ENCODE data around the gene WDR91. TPM values are rescaled to one million over a fixed set of nuclear protein-coding genes. Genes with fewer than 3 reads are reported as not detected.

Gene WDR91
- total and polyA plus RNA-seq, 2 donors (not counting 1 experiment from before 2014, with no cell fraction given): 26.7 to 40.7 TPM

DNA sequence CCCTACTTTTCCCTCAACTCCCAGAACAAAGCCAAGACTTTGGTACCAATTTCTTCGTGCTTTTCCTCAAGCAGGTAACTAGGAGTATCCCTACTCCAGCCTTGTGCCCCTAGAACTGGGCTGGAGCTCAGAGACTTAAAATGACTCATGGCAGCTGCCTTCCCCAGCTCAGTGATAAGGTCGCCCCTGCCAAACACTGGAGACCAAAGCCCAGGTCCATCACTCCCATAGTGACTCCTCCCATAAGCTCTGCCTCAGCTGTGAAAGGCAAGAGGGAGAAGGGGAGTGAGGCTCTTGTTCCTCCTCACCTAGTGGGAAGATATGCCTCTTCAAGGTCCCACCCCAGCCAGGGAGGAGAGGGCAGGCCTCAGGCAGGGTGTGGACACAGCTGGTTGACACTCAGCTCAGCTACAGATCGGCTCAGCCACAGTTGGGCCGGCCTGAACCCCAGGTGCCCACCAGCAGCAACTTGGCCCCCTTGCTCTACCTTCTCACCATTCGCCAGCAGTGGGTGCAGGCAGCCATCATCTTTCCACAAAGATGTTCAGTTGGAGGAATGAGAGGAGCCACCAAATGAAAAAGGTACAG lies 27.0 kb downstream of the WDR91 start:
- intact Hi-C loops (cut with micrococcal nuclease): no loop called here
- peaks cover 21% of the 10 kb centered on the region for H3K4me1 Mint-ChIP-seq
- Histone ChIP-seq H3K9me3 (ENCODE audit: control extremely low read depth in 1 of 3, control insufficient read depth in 2 of 3, insufficient read depth in 1 of 3, low read length in 2 of 3) (peaks cover 1 to 36% (median 34%) of the 10 kb centered on the region in 3 donors), H2AFZ (ENCODE audit: insufficient read depth, low read depth, low read length, poor library complexity, severe bottlenecking) (no peak overlapping the region), H3K4me1 (ENCODE audit: control insufficient read depth in 2 of 2, insufficient read depth in 2 of 2, low read length in 2 of 2) (peaks cover 9 to 16% of the 10 kb centered on the region in 2 donors), H3K9ac (ENCODE audit: low read length) (no peak overlapping the region), H4K20me1 (ENCODE audit: control insufficient read depth, insufficient read depth, low read length, poor library complexity, severe bottlenecking) (no peaks in the 10 kb centered on the region), H3K36me3 (replicated peaks in 1 of 2; ENCODE audit: control extremely low read depth in 1 of 2, control insufficient read depth in 1 of 2, extremely low read depth in 1 of 2, insufficient read depth in 2 of 2, low read length in 1 of 2) (peaks cover 0 to 57% of the 10 kb centered on the region in 2 experiments), H3K79me2 (ENCODE audit: control insufficient read depth, insufficient read depth, low read length) (no peaks in the 10 kb centered on the region), H3K27me3 (replicated peaks in 1 of 4; ENCODE audit: control extremely low read depth in 1 of 4, control insufficient read depth in 3 of 4, insufficient read depth in 4 of 4, low read length in 3 of 4) (no peaks in the 10 kb centered on the region), H3K4me2 (replicated peaks; ENCODE audit: low read depth, low read length, poor library complexity, severe bottlenecking) (no peak overlapping the region), H3K27ac (ENCODE audit: low read length in 2 of 2) (no peak overlapping the region), H3K4me3 (ENCODE audit: control extremely low read depth in 1 of 5, extremely low read depth in 1 of 5, insufficient read depth in 1 of 5, low read depth in 2 of 5, low read length in 4 of 5) (no peak overlapping the region)
- no peak for TF ChIP-seq EZH2 (IDR thresholded peaks at IDR 0.05; ENCODE audit: borderline replicate concordance, insufficient read depth, low read depth, low read length, poor library complexity, severe bottlenecking)
- TF ChIP-seq, protein P1, sequence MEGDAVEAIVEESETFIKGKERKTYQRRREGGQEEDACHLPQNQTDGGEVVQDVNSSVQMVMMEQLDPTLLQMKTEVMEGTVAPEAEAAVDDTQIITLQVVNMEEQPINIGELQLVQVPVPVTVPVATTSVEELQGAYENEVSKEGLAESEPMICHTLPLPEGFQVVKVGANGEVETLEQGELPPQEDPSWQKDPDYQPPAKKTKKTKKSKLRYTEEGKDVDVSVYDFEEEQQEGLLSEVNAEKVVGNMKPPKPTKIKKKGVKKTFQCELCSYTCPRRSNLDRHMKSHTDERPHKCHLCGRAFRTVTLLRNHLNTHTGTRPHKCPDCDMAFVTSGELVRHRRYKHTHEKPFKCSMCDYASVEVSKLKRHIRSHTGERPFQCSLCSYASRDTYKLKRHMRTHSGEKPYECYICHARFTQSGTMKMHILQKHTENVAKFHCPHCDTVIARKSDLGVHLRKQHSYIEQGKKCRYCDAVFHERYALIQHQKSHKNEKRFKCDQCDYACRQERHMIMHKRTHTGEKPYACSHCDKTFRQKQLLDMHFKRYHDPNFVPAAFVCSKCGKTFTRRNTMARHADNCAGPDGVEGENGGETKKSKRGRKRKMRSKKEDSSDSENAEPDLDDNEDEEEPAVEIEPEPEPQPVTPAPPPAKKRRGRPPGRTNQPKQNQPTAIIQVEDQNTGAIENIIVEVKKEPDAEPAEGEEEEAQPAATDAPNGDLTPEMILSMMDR (IDR thresholded peaks at IDR 0.05): no peak
- CTCF ChIA-PET: no interaction called here
- peaks cover 17% of the 10 kb centered on the region for H3K9me3 Mint-ChIP-seq (ENCODE audit: insufficient read depth)
- no peak for ATAC-seq (ENCODE audit: low read depth)
- POLR2A ChIA-PET: no interaction called here
- DNase-seq: no peak
- no peak overlapping the region for H3K4me3 Mint-ChIP-seq
- no peak overlapping the region for H3K27ac Mint-ChIP-seq
- no peaks in the 10 kb centered on the region for H3K27me3 Mint-ChIP-seq
- 100% methylated on average over 3 of the region's 5 CpGs for WGBS (ENCODE audit: insufficient coverage)

DNA sequence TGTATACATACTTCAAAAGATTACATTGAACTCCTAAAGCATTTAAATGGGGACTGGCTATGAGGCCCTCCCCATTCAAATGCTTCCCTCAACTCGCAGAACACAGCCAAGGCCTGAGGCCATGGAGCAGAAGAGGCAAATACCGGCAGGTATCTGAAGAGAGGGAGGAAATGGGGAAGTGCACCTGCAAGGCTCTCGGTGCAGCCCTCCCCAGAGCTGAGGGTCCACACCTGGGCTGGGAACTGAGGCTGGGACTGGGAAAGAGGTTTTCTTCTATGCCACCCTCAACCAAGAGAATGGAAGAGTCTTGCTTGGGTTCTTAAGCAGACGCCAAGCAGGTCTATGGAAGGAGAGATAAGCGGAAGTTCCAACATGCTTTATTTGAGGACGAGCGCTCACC lies 27.8 kb downstream of the WDR91 start:
- POLR2A ChIA-PET: no interaction called here
- peaks cover 0 to 51% of the 10 kb centered on the region in 2 experiments for H3K36me3 ChIP-seq (replicated peaks in 1 of 2; ENCODE audit: control extremely low read depth in 1 of 2, control insufficient read depth in 1 of 2, extremely low read depth in 1 of 2, insufficient read depth in 2 of 2, low read length in 1 of 2)

More for the DNA sequence above, 27.8 kb downstream of the WDR91 start:
- H3K27me3 Mint-ChIP-seq: no peaks in the 10 kb centered on the region
- H3K27ac ChIP-seq (ENCODE audit: low read length in 2 of 2): no peak overlapping the region
- intact Hi-C loops (cut with micrococcal nuclease): no loop called here
- no peak overlapping the region for H3K4me3 ChIP-seq (ENCODE audit: control extremely low read depth in 1 of 5, extremely low read depth in 1 of 5, insufficient read depth in 1 of 5, low read depth in 2 of 5, low read length in 4 of 5)
- no peaks in the 10 kb centered on the region for H3K79me2 ChIP-seq (ENCODE audit: control insufficient read depth, insufficient read depth, low read length)
- H3K4me1 Mint-ChIP-seq: peaks cover 13% of the 10 kb centered on the region
- peaks cover 17% of the 10 kb centered on the region for H3K9me3 Mint-ChIP-seq (ENCODE audit: insufficient read depth)
- TF ChIP-seq EZH2 (IDR thresholded peaks at IDR 0.05; ENCODE audit: borderline replicate concordance, insufficient read depth, low read depth, low read length, poor library complexity, severe bottlenecking): no peak
- TF ChIP-seq, protein P1 (IDR thresholded peaks at IDR 0.05): no peak
- H3K9ac ChIP-seq (ENCODE audit: low read length): no peak overlapping the region
- H3K4me1 ChIP-seq (ENCODE audit: control insufficient read depth in 2 of 2, insufficient read depth in 2 of 2, low read length in 2 of 2): peaks cover under 1 to 11% of the 10 kb centered on the region in 2 donors
- CTCF ChIA-PET: interaction anchor here (1.7 kb wide), 1 partner anchor 28 kb away, joined by 4 read pairs; the partner anchor contains the start of gene WDR91
- H2AFZ ChIP-seq (ENCODE audit: insufficient read depth, low read depth, low read length, poor library complexity, severe bottlenecking): no peak overlapping the region
- H3K4me3 Mint-ChIP-seq: no peak overlapping the region
- H3K9me3 ChIP-seq (ENCODE audit: control extremely low read depth in 1 of 3, control insufficient read depth in 2 of 3, insufficient read depth in 1 of 3, low read length in 2 of 3): peaks cover 1 to 38% (median 38%) of the 10 kb centered on the region in 3 donors
- DNase-seq (no peak), ATAC-seq (ENCODE audit: low read depth) (no peak)
- H3K27ac Mint-ChIP-seq: no peak overlapping the region
- no peaks in the 10 kb centered on the region for H3K27me3 ChIP-seq (replicated peaks in 1 of 4; ENCODE audit: control extremely low read depth in 1 of 4, control insufficient read depth in 3 of 4, insufficient read depth in 4 of 4, low read length in 3 of 4)
- no peak overlapping the region for H3K4me2 ChIP-seq (replicated peaks; ENCODE audit: low read depth, low read length, poor library complexity, severe bottlenecking)
- H4K20me1 ChIP-seq (ENCODE audit: control insufficient read depth, insufficient read depth, low read length, poor library complexity, severe bottlenecking): no peaks in the 10 kb centered on the region
- WGBS (ENCODE audit: insufficient coverage): 100% methylated on average over 4 of the region's 7 CpGs
